H54 (cell line): ENCODE measurements around the gene KCNK3.

ENCODE experiments used
- DNase-seq: peaks from one replicate; pipeline ENCODE4 v3.0.0; 2011; ENCODE audit warnings: low spot score, mixed read lengths; ENCODE audit not compliant: insufficient read length
- FAIRE-seq: peaks from 3 replicates; lab custom pipeline; 2011; peaks lifted over from hg19 to GRCh38; lab: Jason Lieb, UNC
- POLR2A ChIP-seq: IDR thresholded peaks from 2 replicates; pipeline ENCODE4 v1.6.1; 2011; ENCODE audit warnings: low read depth, mild to moderate bottlenecking, low read length

The KCNK3 gene

DNA sequence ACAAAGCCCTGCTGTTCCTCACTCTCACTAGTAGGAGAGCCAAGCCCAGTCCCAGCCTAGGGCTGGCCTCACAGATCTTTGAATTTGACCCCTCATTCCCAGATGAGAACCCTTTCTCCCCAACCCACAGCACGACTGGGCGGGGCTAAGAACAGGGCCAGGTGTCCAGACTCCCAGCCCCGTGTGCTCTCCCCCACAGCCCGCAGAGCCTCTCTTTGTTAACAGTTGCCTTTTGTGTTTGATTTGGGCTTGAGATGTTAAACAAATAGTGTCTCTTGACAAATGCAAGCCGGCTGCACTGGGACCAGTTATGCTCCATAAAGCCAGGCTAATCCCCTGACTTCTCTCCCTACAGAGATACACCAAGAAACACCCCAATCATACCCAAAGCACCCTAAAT is 4.7 kb upstream of the KCNK3 start:
- no peak for TF ChIP-seq POLR2A
- FAIRE-seq = no peak
- no peak for DNase-seq

DNA sequence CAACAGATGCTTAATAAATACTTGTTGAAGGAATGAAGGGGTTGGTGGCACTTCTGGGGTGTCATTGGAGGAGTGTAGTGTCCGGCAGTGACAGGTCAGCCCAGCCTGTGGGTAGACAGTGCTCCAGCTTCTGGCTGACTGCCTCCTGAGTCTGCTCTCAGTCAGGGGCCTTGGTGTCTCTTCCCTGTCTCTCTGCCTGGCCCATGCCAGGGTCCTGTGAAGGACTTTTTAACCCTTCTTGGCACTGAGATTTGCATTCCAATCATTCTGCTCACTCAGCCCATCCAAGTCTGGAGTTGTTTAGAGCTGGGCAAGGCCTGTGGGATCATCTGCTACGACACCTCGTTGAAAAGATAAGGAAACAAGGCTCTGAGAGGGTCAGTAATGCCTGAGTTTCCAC is 1.4 kb upstream of the KCNK3 start:
- FAIRE-seq (no peak), DNase-seq (no peak)

GRCh38 chr2:26691881-26692278 is 642 bp upstream of the KCNK3 start:
- FAIRE-seq (no peak), DNase-seq (peak; percentile 30)
- TF ChIP-seq POLR2A = no peak

More for the DNA sequence above, 1.4 kb upstream of the KCNK3 start:
- no peak for TF ChIP-seq POLR2A

DNA sequence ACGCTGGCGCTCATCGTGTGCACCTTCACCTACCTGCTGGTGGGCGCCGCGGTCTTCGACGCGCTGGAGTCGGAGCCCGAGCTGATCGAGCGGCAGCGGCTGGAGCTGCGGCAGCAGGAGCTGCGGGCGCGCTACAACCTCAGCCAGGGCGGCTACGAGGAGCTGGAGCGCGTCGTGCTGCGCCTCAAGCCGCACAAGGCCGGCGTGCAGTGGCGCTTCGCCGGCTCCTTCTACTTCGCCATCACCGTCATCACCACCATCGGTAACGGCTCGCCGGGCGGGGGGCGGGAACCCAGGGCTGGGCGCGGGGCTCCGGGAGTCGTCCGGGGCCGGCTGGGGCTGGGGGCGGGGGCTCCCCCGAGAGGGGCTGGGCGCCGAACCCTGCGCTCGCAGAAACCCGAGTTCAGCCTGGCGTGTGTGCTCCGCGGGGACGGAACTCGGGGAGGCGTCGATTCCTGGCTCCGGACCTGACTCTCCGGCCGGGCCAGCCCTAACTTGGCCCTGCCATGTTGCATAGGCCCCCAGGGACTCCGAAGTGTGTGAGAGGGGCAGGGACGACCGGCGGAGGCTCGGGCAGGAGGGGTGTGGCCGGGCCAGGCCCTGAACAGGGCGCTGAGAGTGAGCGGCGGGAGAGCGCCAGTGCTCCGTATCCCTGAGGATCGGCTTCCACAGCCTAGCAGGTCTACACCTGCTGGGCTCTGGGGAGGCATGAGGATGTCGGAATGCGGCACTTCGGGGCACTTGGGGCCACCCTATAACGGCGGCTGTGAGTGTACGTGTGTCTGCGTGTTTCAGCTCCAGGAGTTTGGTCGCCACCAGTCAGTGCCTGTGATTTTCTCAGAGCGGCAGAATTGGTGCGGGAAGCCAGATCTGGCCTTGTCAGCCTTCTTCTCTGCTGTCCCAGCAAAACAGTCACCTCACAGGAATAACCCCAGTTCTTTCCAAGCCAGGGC is 651 bp downstream of the KCNK3 start:
- DNase-seq = no peak
- no peak for FAIRE-seq
- TF ChIP-seq POLR2A = no peak

- FAIRE-seq = no peak
- TF ChIP-seq POLR2A = no peak
- no peak for DNase-seq
Observed at GRCh38 chr2:26694001-26694400, 1.5 kb downstream of the KCNK3 start.

DNA sequence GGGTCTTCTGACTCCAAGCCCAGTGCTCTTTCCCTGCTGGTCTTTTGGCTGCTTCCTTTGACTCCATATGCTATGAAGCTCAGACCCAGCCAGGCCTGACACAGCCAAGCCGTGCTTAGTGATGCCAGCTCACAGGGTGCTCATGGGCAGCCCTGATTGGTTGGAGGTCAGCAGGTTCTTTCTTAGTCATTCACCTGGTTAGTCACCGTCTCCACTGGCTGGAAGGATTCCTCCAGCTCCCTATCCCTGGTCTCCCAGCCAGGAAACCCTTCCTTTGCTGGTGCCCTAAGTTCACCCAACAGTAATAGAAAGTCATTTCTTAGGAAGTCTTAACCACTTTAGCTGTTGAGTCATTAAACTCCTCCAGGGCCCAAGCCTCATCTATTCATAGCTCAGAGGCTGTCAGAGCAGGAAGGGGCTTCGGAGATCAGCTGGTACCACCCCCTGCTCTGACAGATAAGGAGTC is 3.9 kb downstream of the KCNK3 start:
- DNase-seq = peak; percentile 99
- peak; percentile 95 for FAIRE-seq
- no peak for TF ChIP-seq POLR2A

DNA sequence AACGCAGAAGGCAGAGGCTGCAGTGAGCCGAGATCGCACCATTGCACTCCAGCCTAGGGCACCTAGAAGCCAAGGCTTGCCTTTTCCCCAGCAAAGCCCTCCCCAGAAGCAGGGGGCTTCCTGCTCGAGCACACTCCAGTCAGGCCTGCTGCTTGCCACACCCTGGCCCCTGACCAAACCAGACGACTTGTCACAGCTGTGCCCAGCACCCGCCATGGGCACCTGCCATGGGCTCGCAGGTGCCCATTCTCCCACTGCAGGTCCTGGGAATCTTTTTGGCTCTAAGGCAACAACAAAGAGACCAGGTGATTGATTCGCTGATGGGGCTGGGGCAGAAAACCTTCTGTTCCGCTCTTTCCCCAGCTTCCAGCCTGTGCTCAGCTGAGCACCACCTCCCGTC is 4.9 kb downstream of the KCNK3 start:
- FAIRE-seq (no peak), DNase-seq (no peak)
- TF ChIP-seq POLR2A = no peak

DNA sequence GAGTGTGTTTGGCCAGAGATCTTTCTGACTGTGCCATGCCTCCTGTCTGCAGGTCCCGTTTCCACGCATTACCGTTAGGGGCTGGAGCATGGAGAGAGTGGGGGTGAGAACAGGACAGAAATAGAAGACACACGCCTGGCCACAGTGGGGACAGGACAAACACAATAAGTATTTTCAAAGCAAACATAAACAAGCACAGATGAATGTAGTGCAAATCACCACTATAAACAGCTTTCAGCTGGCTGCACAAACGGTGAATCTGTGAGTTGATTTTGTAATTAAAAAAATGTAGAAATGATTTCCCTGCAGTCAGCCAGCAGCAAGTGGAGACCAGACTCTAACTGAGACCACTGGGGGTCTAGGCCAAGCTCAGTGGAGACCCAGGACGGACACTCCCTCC is 6.8 kb downstream of the KCNK3 start:
- FAIRE-seq = no peak
- DNase-seq = no peak
- TF ChIP-seq POLR2A = no peak

- TF ChIP-seq POLR2A = no peak
- DNase-seq (no peak), FAIRE-seq (no peak)
Observed at GRCh38 chr2:26700078-26700477, 7.6 kb downstream of the KCNK3 start.

DNA sequence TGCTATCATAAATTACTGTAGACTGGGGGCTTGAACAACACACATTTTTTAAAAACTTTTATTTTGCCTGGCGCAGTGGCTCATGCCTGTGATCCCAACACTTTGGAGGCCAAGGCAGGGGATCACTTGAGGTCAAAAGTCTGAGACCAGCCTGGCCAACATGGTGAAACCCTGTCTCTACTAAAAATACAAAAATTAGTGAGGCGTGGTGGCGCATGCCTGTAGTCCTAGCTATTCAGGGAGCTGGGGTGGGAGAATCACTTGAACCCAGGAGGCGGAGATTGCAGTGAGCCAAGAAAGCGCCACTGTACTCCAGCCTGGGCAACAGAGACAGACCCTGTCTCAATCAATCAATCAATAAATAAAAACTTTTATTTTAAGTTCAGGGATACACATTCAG is 9.1 kb downstream of the KCNK3 start:
- DNase-seq (no peak), FAIRE-seq (no peak)
- TF ChIP-seq POLR2A = no peak

GRCh38 chr2:26702025-26702424 is 9.5 kb downstream of the KCNK3 start:
- DNase-seq (no peak), FAIRE-seq (no peak)
- no peak for TF ChIP-seq POLR2A

DNA sequence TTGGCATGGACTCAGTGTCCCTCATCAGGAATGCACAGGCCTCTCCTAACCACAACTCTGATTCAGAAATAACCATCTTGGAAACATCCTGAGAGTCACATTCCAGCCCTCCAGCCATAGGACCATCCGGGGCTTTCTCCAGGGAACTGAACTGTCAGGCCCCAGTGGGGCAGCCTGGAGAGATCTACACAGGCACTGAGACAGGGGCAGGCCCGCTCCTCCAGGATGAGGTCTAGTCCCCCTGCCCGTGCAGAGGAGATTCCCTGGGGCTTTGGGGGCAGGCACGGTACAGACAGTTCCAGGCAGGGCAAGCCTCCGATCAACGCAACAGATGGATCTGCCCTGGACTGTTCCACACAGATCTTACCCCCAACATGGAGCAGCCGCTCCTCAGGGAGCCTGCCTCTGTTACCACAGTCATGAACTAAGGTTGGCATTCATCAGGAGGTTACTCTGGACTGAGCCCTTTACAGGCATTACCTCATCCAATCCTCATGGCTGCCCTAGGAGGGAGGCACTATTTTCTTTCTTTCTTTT is 12.0 kb downstream of the KCNK3 start:
- no peak for FAIRE-seq
- TF ChIP-seq POLR2A = no peak
- peak; percentile 69 for DNase-seq

DNA sequence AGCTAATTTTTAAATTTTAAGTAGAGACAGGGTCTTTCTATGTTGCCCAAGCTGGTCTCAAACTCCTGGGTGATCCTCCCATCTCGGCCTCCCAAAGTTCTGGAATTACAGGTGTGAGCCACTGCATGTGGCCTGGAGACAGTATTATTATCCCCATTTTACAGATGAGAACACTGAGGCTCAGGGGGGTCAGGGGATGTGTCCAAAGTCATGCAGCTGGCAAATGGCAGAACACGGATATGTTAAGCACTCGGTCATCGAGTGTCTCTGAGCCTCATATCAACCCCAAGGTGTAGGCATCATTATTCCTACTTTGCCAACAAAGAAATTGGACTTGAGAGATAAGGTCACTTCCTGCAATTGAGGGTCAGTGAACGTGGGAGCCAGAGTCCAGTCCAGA is 12.6 kb downstream of the KCNK3 start:
- no peak for DNase-seq
- no peak for TF ChIP-seq POLR2A
- no peak for FAIRE-seq

- DNase-seq (no peak), FAIRE-seq (no peak)
- no peak for TF ChIP-seq POLR2A
Observed at GRCh38 chr2:26706093-26706492, 13.6 kb downstream of the KCNK3 start.
